Muscle layer of colon (tissue), 2 donors: Measurements from ENCODE around the gene LAMB2.

Experiments
- H3K27ac ChIP-seq: one replicate; pipeline ENCODE4 v1.7.0; 2013; ENCODE audit warnings: low read depth, mild to moderate bottlenecking, low read length, moderate library complexity
- H3K27me3 ChIP-seq, 2 donors: one replicate each; pipeline ENCODE4 v1.7.0; 2013; ENCODE audit warnings: low read length in 2 of 2, mild to moderate bottlenecking in 2 of 2; ENCODE audit not compliant: insufficient read depth in 2 of 2, control insufficient read depth in 1 of 2
- H3K36me3 ChIP-seq: one replicate; pipeline ENCODE4 v1.7.0; 2013; ENCODE audit warnings: mild to moderate bottlenecking, low read length; ENCODE audit not compliant: insufficient read depth
- H3K4me1 ChIP-seq: one replicate; pipeline ENCODE4 v1.7.0; 2013; ENCODE audit warnings: mild to moderate bottlenecking, low read length; ENCODE audit not compliant: insufficient read depth
- H3K4me3 ChIP-seq, 2 donors: one replicate each; pipeline ENCODE4 v1.7.0; 2013; ENCODE audit warnings: low read length in 2 of 2, low read depth in 1 of 2, mild to moderate bottlenecking in 1 of 2, moderate library complexity in 1 of 2
- H3K9ac ChIP-seq: one replicate; pipeline ENCODE4 v1.7.0; 2013; ENCODE audit warnings: low read length
- H3K9me3 ChIP-seq: one replicate; pipeline ENCODE4 v1.7.0; 2013; ENCODE audit warnings: mild to moderate bottlenecking, low read length
- donor health status: abdominal sarcoma.
- donor health status: Adenocarcinoma of cecum.

Gene LAMB2

GRCh38 chr3:49158103-49158709 is 25.4 kb upstream of the LAMB2 start:
- H3K27me3 ChIP-seq = no peaks in the 10 kb centered on the region
- H3K27ac ChIP-seq = no peak overlapping the region
- no peak overlapping the region for H3K9ac ChIP-seq
- no peaks in the 10 kb centered on the region for H3K4me1 ChIP-seq
- H3K36me3 ChIP-seq = peaks cover 2% of the 10 kb centered on the region
- H3K9me3 ChIP-seq = no peaks in the 10 kb centered on the region
- H3K4me3 ChIP-seq = no peak overlapping the region

- H3K9ac ChIP-seq = no peak overlapping the region
- H3K9me3 ChIP-seq = no peaks in the 10 kb centered on the region
- H3K4me3 ChIP-seq = no peak overlapping the region
- H3K27me3 ChIP-seq = no peaks in the 10 kb centered on the region
- H3K27ac ChIP-seq = no peak overlapping the region
- H3K36me3 ChIP-seq = no peaks in the 10 kb centered on the region
- no peaks in the 10 kb centered on the region for H3K4me1 ChIP-seq
Measured at GRCh38 chr3:49157289-49157688, 24.4 kb upstream of the LAMB2 start.

- no peaks in the 10 kb centered on the region for H3K4me1 ChIP-seq
- no peak overlapping the region for H3K27ac ChIP-seq
- no peaks in the 10 kb centered on the region for H3K9me3 ChIP-seq
- no peak overlapping the region for H3K9ac ChIP-seq
- no peak overlapping the region for H3K4me3 ChIP-seq
- no peaks in the 10 kb centered on the region for H3K27me3 ChIP-seq
- H3K36me3 ChIP-seq = no peaks in the 10 kb centered on the region
Measured at GRCh38 chr3:49153349-49153912, 20.6 kb upstream of the LAMB2 start.

GRCh38 chr3:49151610-49152009 is 18.8 kb upstream of the LAMB2 start:
- Histone ChIP-seq H3K27me3 (no peaks in the 10 kb centered on the region), H3K9me3 (no peaks in the 10 kb centered on the region), H3K9ac (no peak overlapping the region), H3K4me3 (no peak overlapping the region), H3K4me1 (no peaks in the 10 kb centered on the region), H3K27ac (no peak overlapping the region), H3K36me3 (no peaks in the 10 kb centered on the region)

- H3K9ac ChIP-seq = no peak overlapping the region
Measured at GRCh38 chr3:49148159-49148558, 15.3 kb upstream of the LAMB2 start.

GRCh38 chr3:49140080-49140479 is 7.2 kb upstream of the LAMB2 start:
- H3K9ac ChIP-seq = no peak overlapping the region
- no peak overlapping the region for H3K4me3 ChIP-seq
- no peaks in the 10 kb centered on the region for H3K4me1 ChIP-seq
- no peak overlapping the region for H3K27ac ChIP-seq
- H3K27me3 ChIP-seq = no peaks in the 10 kb centered on the region
- H3K36me3 ChIP-seq = no peaks in the 10 kb centered on the region
- H3K9me3 ChIP-seq = no peaks in the 10 kb centered on the region

More at GRCh38 chr3:49148159-49148558, 15.3 kb upstream of the LAMB2 start:
- Histone ChIP-seq H3K27ac (no peak overlapping the region), H3K36me3 (no peaks in the 10 kb centered on the region), H3K9me3 (no peaks in the 10 kb centered on the region), H3K4me3 (no peak overlapping the region), H3K27me3 (no peaks in the 10 kb centered on the region), H3K4me1 (no peaks in the 10 kb centered on the region)

GRCh38 chr3:49135499-49135898 is 2.6 kb upstream of the LAMB2 start:
- H3K36me3 ChIP-seq = peaks cover 13% of the 10 kb centered on the region
- no peaks in the 10 kb centered on the region for H3K27me3 ChIP-seq
- H3K9ac ChIP-seq = no peak overlapping the region
- peaks cover 21% of the 10 kb centered on the region for H3K4me1 ChIP-seq
- no peak overlapping the region for H3K4me3 ChIP-seq
- no peaks in the 10 kb centered on the region for H3K9me3 ChIP-seq
- H3K27ac ChIP-seq = no peak overlapping the region

- no peak overlapping the region for H3K4me3 ChIP-seq
- no peaks in the 10 kb centered on the region for H3K27me3 ChIP-seq
- peaks cover 21% of the 10 kb centered on the region for H3K36me3 ChIP-seq
- peaks cover 28% of the 10 kb centered on the region for H3K4me1 ChIP-seq
- H3K9me3 ChIP-seq = no peaks in the 10 kb centered on the region
- no peak overlapping the region for H3K27ac ChIP-seq
- H3K9ac ChIP-seq = no peak overlapping the region
Measured at GRCh38 chr3:49134471-49135265, 1.8 kb upstream of the LAMB2 start.

GRCh38 chr3:49133226-49133951 is 539 bp upstream of the LAMB2 start:
- Histone ChIP-seq H3K9ac (peak overlapping the region; percentile 77), H3K4me1 (peaks cover 28% of the 10 kb centered on the region), H3K27ac (peak overlapping the region; percentile 70), H3K36me3 (peaks cover 34% of the 10 kb centered on the region), H3K27me3 (no peaks in the 10 kb centered on the region), H3K9me3 (no peaks in the 10 kb centered on the region), H3K4me3 (peak overlapping the region; percentile 64 to 83)

GRCh38 chr3:49132073-49132436 is 795 bp downstream of the LAMB2 start:
- peak overlapping the region; percentile 77 for H3K9ac ChIP-seq
- no peaks in the 10 kb centered on the region for H3K9me3 ChIP-seq
- H3K4me3 ChIP-seq = peak overlapping the region; percentile 64 to 83
- H3K27me3 ChIP-seq = no peaks in the 10 kb centered on the region
- H3K27ac ChIP-seq = peak overlapping the region; percentile 70
- H3K4me1 ChIP-seq = peaks cover 28% of the 10 kb centered on the region
- peaks cover 43% of the 10 kb centered on the region for H3K36me3 ChIP-seq

GRCh38 chr3:49131576-49131975 is 1.3 kb downstream of the LAMB2 start:
- H3K27ac ChIP-seq = peak overlapping the region; percentile 42
- H3K4me3 ChIP-seq = peak overlapping the region; percentile 64 to 83
- no peaks in the 10 kb centered on the region for H3K9me3 ChIP-seq
- peaks cover 28% of the 10 kb centered on the region for H3K4me1 ChIP-seq
- peak overlapping the region; percentile 77 for H3K9ac ChIP-seq
- H3K27me3 ChIP-seq = no peaks in the 10 kb centered on the region
- peaks cover 48% of the 10 kb centered on the region for H3K36me3 ChIP-seq
